Measurements from ENCODE around the gene ATP4A. TPM values are rescaled to one million over a fixed set of nuclear protein-coding genes. Genes with fewer than 3 reads are reported as not detected.

Gene ATP4A
- total RNA-seq, 2 experiments from 2014 or later, result not detected

- ATAC-seq (ENCODE audit: low read depth), result no peak
- no peak for DNase-seq
- POLR2A ChIA-PET, result interaction anchor here (0.6 kb wide), 1 partner anchor 230 kb away, joined by 3 read pairs; no protein-coding TSS in a partner anchor
- Mint-ChIP-seq H3K27me3 (peaks cover 42% of the 10 kb centered on the region), H3K4me1 (peaks cover 10% of the 10 kb centered on the region), H3K27ac (no peak overlapping the region), H3K36me3 (no peaks in the 10 kb centered on the region), H3K9me3 (no peaks in the 10 kb centered on the region), H3K4me3 (no peak overlapping the region)
Measured at GRCh38 chr19:35506011-35506410, 57.4 kb downstream of the ATP4A start.

DNA sequence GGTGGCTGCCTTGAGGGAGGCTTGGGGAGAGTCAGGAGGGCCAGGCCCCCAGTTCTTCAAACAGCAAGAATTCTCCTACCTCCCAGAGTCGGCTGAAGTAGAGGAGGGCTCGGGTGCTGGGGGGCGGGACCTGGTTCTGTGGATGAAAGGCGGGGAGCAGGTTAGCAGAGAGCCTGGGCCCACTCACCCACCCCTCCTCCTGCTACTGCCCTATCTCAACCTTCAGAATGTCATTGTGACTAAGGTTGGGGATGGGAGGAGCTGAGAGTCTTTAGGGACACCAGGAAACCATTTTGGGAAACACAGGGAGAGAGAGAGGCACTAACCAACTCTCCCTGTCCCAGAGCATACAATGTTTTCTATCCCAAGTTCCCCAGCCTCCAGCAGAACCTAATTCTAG, 60.7 kb downstream of the ATP4A start:
- ATAC-seq (ENCODE audit: low read depth) (no peak), DNase-seq (no peak)
- Mint-ChIP-seq H3K4me1 (peaks cover 3% of the 10 kb centered on the region), H3K9me3 (no peaks in the 10 kb centered on the region), H3K36me3 (no peaks in the 10 kb centered on the region), H3K27me3 (peaks cover 15% of the 10 kb centered on the region), H3K27ac (no peak overlapping the region), H3K4me3 (no peak overlapping the region)
- POLR2A ChIA-PET, result no interaction called here

- Mint-ChIP-seq H3K27ac (no peak overlapping the region), H3K9me3 (no peaks in the 10 kb centered on the region), H3K4me1 (peaks cover 3% of the 10 kb centered on the region), H3K36me3 (no peaks in the 10 kb centered on the region), H3K4me3 (no peak overlapping the region), H3K27me3 (peaks cover 9% of the 10 kb centered on the region)
- no peak for ATAC-seq (ENCODE audit: low read depth)
- POLR2A ChIA-PET, result no interaction called here
- DNase-seq, result no peak
Measured at GRCh38 chr19:35501684-35502083, 61.8 kb downstream of the ATP4A start.

DNA sequence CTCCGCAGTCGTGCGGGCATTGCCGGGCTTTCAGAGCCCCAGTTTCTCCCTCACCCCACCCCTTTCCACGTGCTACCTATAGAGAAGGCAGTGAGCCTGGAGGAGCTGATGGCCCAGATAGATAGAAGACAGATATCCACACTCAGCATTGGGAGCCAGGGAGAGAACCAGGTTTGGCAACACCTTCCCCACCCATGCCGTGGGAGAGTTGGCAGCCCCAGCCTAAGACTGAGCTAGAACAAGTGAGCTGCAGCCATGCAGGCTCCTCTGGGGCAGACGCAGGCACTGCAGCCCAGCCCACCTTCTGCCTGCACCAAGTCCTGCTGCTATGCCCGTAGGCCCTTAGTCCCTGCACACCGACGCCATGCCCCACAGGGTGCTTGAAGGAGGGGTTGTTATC, 62.8 kb downstream of the ATP4A start:
- POLR2A ChIA-PET, result no interaction called here
- no peak for DNase-seq
- Mint-ChIP-seq H3K4me1 (peaks cover 3% of the 10 kb centered on the region), H3K9me3 (no peaks in the 10 kb centered on the region), H3K27ac (no peak overlapping the region), H3K4me3 (no peak overlapping the region), H3K36me3 (no peaks in the 10 kb centered on the region), H3K27me3 (peaks cover 6% of the 10 kb centered on the region)
- ATAC-seq (ENCODE audit: low read depth), result no peak

Other genes with a start within 250 kb of the ATP4A start
- 1 to 10 TPM; 1.7 to 1.8 TPM for gene CD22, start 234.5 kb downstream of the ATP4A start, total RNA-seq
- not detected for gene FFAR1, start 215.8 kb downstream of the ATP4A start, total RNA-seq
- not detected for gene FFAR3, start 205.2 kb downstream of the ATP4A start, total RNA-seq
- not detected for gene GPR42, start 192.6 kb downstream of the ATP4A start, total RNA-seq
- not detected for gene FFAR2, start 115.4 kb downstream of the ATP4A start, total RNA-seq
- gene KRTDAP, start 73.2 kb downstream of the ATP4A start, total RNA-seq, result not detected
- 1 to 10 TPM; 2.5 to 3.5 TPM for gene DMKN, start 50.0 kb downstream of the ATP4A start, total RNA-seq
- not detected for gene SBSN, start 35.3 kb downstream of the ATP4A start, total RNA-seq
- not detected for gene GAPDHS, start 30.2 kb downstream of the ATP4A start, total RNA-seq
- gene TMEM147, start 18.0 kb downstream of the ATP4A start, total RNA-seq, result 10 to 100 TPM; 37.2 to 38.2 TPM
- not detected for gene PMIS2, start 22.5 kb upstream of the ATP4A start, total RNA-seq
- 10 to 100 TPM; 50.5 to 51.7 TPM for gene HAUS5, start 49.1 kb upstream of the ATP4A start, total RNA-seq
- 10 to 100 TPM; 87.4 to 92.2 TPM for gene RBM42, start 65.4 kb upstream of the ATP4A start, total RNA-seq
- gene ETV2, start 78.1 kb upstream of the ATP4A start, total RNA-seq, result 1 to 10 TPM; 1.6 to 1.9 TPM
- gene COX6B1, start 84.7 kb upstream of the ATP4A start, total RNA-seq, result 100 to 1,000 TPM; 407 to 412 TPM
- 1 to 10 TPM in 1 of 2 experiments, under 1 TPM in 1; 0.88 to 1.7 TPM for gene UPK1A, start 102.9 kb upstream of the ATP4A start, total RNA-seq
- gene ZBTB32, start 140.9 kb upstream of the ATP4A start, total RNA-seq, result 10 to 100 TPM; 24.5 to 33.6 TPM
- 10 to 100 TPM; 74.6 to 75.9 TPM for gene KMT2B, start 154.3 kb upstream of the ATP4A start, total RNA-seq
- 10 to 100 TPM; 63.0 to 63.4 TPM for gene IGFLR1, start 178.8 kb upstream of the ATP4A start, total RNA-seq
- gene U2AF1L4, start 181.8 kb upstream of the ATP4A start, total RNA-seq, result 10 to 100 TPM; 31.9 to 33.1 TPM
- gene PSENEN, start 182.0 kb upstream of the ATP4A start, total RNA-seq, result 10 to 100 TPM; 35.7 to 36.3 TPM
- 10 to 100 TPM; 18.3 to 22.4 TPM for gene LIN37, start 184.9 kb upstream of the ATP4A start, total RNA-seq
- gene HSPB6, start 193.4 kb upstream of the ATP4A start, total RNA-seq, result under 1 TPM in 1 of 2 experiments, not detected in 1; 0.36 TPM
- gene PROSER3, start 194.5 kb upstream of the ATP4A start, total RNA-seq, result 10 to 100 TPM; 53.0 to 59.9 TPM
- gene ARHGAP33, start 211.9 kb upstream of the ATP4A start, total RNA-seq, result 10 to 100 TPM; 64.4 to 76.5 TPM
- gene PRODH2, start 249.2 kb upstream of the ATP4A start, total RNA-seq, result not detected

Data from activated naive CD8-positive, alpha-beta T cell treated with anti-CD3 and anti-CD28 coated beads, Interleukin-2, amount 10 ng/mL, durations not matched to agents 7 days and 5 days (primary cell).